IPS DF 4.7 (cell line): ENCODE data around the gene ITPK1.

Experiments
- DNase-seq: peaks from one replicate; pipeline ENCODE4 v3.0.0-alpha.2; 2013; ENCODE audit warnings: low spot score; ENCODE audit errors: extremely low read depth

Gene ITPK1

GRCh38 chr14:92897922-92898565 is 217.7 kb downstream of the ITPK1 start:
- no peak for DNase-seq

DNA sequence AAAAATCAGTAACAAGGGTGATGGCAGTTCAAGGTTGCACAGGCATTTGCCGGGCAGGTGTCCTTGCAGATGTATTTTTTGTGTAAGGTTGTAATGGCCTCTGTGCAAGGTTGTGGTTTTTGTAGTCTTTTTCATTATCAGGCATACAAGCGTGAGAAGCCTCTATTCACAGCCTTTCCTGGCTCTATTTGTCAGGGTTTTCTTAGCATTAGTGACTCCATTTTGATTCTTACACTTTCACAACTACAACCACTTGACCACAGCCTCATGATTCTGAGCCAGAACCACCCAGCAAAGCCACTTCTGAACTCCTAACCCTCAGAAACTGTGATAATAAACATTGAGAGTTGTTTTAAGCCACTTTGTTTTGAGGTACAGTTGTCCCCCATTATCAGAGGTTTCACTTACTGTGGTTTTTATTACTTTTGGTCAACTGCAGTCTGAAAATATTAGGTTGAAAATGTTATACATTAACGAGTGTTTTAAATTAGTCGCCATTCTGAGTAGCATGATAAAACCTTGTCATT is 220.3 kb downstream of the ITPK1 start:
- DNase-seq: no peak

GRCh38 chr14:92892589-92892988 is 223.1 kb downstream of the ITPK1 start:
- no peak for DNase-seq

- DNase-seq: no peak
Measured at GRCh38 chr14:92890830-92891588, 224.7 kb downstream of the ITPK1 start.

GRCh38 chr14:92888896-92889295 is 226.8 kb downstream of the ITPK1 start:
- no peak for DNase-seq

GRCh38 chr14:92887157-92887556 is 228.6 kb downstream of the ITPK1 start:
- DNase-seq: no peak
